Peyer's patch (tissue), 4 donors: ENCODE data around the gene P2RY11. TPM values are rescaled to one million over a fixed set of nuclear protein-coding genes. Genes with fewer than 3 reads are reported as not detected.

Experiments
- DNase-seq, 3 donors: peaks; one replicate each; pipeline ENCODE4 v3.0.0-alpha.2; 2017 to 2019
- H3K27ac ChIP-seq, 4 donors: fragments of 200-600 bp; sonication (generic); one replicate each; pipeline ENCODE4 v1.5.1; 2016 to 2019
- H3K27me3 ChIP-seq, 2 donors: fragments of 200-600 bp; sonication (generic); one replicate each; pipeline ENCODE4 v1.5.1; 2019
- H3K36me3 ChIP-seq, 3 donors: fragments of 200-600 bp; sonication (generic); one replicate each; pipeline ENCODE4 v1.5.1; 2016 to 2019
- H3K4me1 ChIP-seq, 4 donors: fragments of 200-600 bp; sonication (generic); one replicate each; pipeline ENCODE4 v1.5.1; 2016 to 2019
- H3K4me3 ChIP-seq, 4 donors: fragments of 200-600 bp; sonication (generic); 1 replicate in 3 of 4; 2 replicates in 1 of 4; pipeline ENCODE4 v1.5.1; 2016 to 2019; ENCODE audit warnings: mild to moderate bottlenecking in 1 of 4
- H3K9me3 ChIP-seq, 4 donors: fragments of 200-600 bp; sonication (generic); one replicate each; pipeline ENCODE4 v1.5.1; 2016 to 2019; ENCODE audit warnings: mild to moderate bottlenecking in 1 of 4
- CTCF ChIP-seq, 6 experiments: fragments of 450-650 bp in 4 of 6; fragments of 200-600 bp in 2 of 6; sonication (generic) in 1 of 6; IDR thresholded peaks; one replicate each; pipeline ENCODE4 v1.5.1; 2017 to 2019; ENCODE audit warnings: antibody characterized with exemption in 6 of 6, mild to moderate bottlenecking in 3 of 6, moderate library complexity in 1 of 6
- POLR2A ChIP-seq, 2 donors: fragments of 450-650 bp; IDR thresholded peaks; one replicate each; pipeline ENCODE4 v1.5.1; 2017; ENCODE audit warnings: antibody characterized with exemption in 2 of 2, mild to moderate bottlenecking in 2 of 2, moderate library complexity in 2 of 2
- total RNA-seq, 4 donors: library from RNA; depleted of rRNA; stranded (reverse); fragments of >200 nt; gene quantifications; one replicate each; pipeline ENCODE4 v1.1.0, GENCODE V29; 2016

Gene P2RY11
- total RNA-seq, 4 donors from 2014 or later: 7.0 to 21.5 (median 11.6) TPM

GRCh38 chr19:10115392-10116084 lies 4.0 kb downstream of the P2RY11 start:
- TF ChIP-seq CTCF (IDR thresholded peaks at IDR 0.05) (no peak), POLR2A (IDR thresholded peaks at IDR 0.05) (no peak)
- H3K4me3 ChIP-seq: no peak overlapping the region
- peaks cover 0 to 32% (median 19%) of the 10 kb centered on the region in 4 donors for H3K4me1 ChIP-seq
- DNase-seq: peak in 1 of 3 donors; percentile 51
- H3K27ac ChIP-seq: no peak overlapping the region
- H3K36me3 ChIP-seq: peaks cover 0 to 49% (median 0%) of the 10 kb centered on the region in 3 donors
- no peaks in the 10 kb centered on the region for H3K27me3 ChIP-seq
- H3K9me3 ChIP-seq: no peaks in the 10 kb centered on the region

GRCh38 chr19:10116085-10116865 lies 4.8 kb downstream of the P2RY11 start:
- Histone ChIP-seq H3K4me1 (peaks cover 0 to 25% (median 18%) of the 10 kb centered on the region in 4 donors), H3K4me3 (no peak overlapping the region), H3K27ac (no peak overlapping the region), H3K9me3 (no peaks in the 10 kb centered on the region), H3K36me3 (peaks cover 0 to 41% (median 0%) of the 10 kb centered on the region in 3 donors), H3K27me3 (no peaks in the 10 kb centered on the region)
- TF ChIP-seq CTCF (IDR thresholded peaks at IDR 0.05) (no peak), POLR2A (IDR thresholded peaks at IDR 0.05) (no peak)
- DNase-seq: peak in 1 of 3 donors; percentile 47

- no peaks in the 10 kb centered on the region for H3K27me3 ChIP-seq
- peaks cover 0 to 24% (median 17%) of the 10 kb centered on the region in 4 donors for H3K4me1 ChIP-seq
- no peaks in the 10 kb centered on the region for H3K9me3 ChIP-seq
- TF ChIP-seq POLR2A (IDR thresholded peaks at IDR 0.05) (no peak), CTCF (IDR thresholded peaks at IDR 0.05) (no peak)
- H3K27ac ChIP-seq: no peak overlapping the region
- peaks cover 0 to 38% (median 0%) of the 10 kb centered on the region in 3 donors for H3K36me3 ChIP-seq
- H3K4me3 ChIP-seq: no peak overlapping the region
- DNase-seq: no peak
These were observed 5.5 kb downstream of the P2RY11 start for GRCh38 chr19:10116866-10117616.

GRCh38 chr19:10118960-10119359 lies 7.5 kb downstream of the P2RY11 start:
- Histone ChIP-seq H3K27ac (peak overlapping the region in 3 of 4 donors; percentile 75 to 82 (median 80)), H3K36me3 (peaks cover 0 to 38% (median 0%) of the 10 kb centered on the region in 3 donors), H3K27me3 (no peaks in the 10 kb centered on the region), H3K4me1 (peaks cover 0 to 10% (median 6%) of the 10 kb centered on the region in 4 donors), H3K4me3 (peak overlapping the region; percentile 83 to 90 (median 86)), H3K9me3 (no peaks in the 10 kb centered on the region)
- TF ChIP-seq POLR2A (IDR thresholded peaks at IDR 0.05) (no peak), CTCF (IDR thresholded peaks at IDR 0.05) (no peak)
- no peak for DNase-seq

- DNase-seq: no peak
- Histone ChIP-seq H3K4me1 (peaks cover 0 to 10% (median 6%) of the 10 kb centered on the region in 4 donors), H3K36me3 (peaks cover 0 to 21% (median 0%) of the 10 kb centered on the region in 3 donors), H3K27me3 (no peaks in the 10 kb centered on the region), H3K9me3 (no peaks in the 10 kb centered on the region), H3K27ac (peak overlapping the region; percentile 46 to 75 (median 54)), H3K4me3 (no peak overlapping the region)
- no peak for TF ChIP-seq POLR2A (IDR thresholded peaks at IDR 0.05)
- TF ChIP-seq CTCF (IDR thresholded peaks at IDR 0.05): no peak
These were observed 9.2 kb downstream of the P2RY11 start for GRCh38 chr19:10120538-10121189.
